ENCODE data around the gene TSHZ2.

GRCh38 chr20:52926505-52926904, 45.7 kb upstream of the TSHZ2 start:
- TF ChIP-seq, protein P1, sequence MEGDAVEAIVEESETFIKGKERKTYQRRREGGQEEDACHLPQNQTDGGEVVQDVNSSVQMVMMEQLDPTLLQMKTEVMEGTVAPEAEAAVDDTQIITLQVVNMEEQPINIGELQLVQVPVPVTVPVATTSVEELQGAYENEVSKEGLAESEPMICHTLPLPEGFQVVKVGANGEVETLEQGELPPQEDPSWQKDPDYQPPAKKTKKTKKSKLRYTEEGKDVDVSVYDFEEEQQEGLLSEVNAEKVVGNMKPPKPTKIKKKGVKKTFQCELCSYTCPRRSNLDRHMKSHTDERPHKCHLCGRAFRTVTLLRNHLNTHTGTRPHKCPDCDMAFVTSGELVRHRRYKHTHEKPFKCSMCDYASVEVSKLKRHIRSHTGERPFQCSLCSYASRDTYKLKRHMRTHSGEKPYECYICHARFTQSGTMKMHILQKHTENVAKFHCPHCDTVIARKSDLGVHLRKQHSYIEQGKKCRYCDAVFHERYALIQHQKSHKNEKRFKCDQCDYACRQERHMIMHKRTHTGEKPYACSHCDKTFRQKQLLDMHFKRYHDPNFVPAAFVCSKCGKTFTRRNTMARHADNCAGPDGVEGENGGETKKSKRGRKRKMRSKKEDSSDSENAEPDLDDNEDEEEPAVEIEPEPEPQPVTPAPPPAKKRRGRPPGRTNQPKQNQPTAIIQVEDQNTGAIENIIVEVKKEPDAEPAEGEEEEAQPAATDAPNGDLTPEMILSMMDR (IDR thresholded peaks at IDR 0.05; ENCODE audit: poor library complexity, severe bottlenecking) = no peak
- TF ChIP-seq EZH2 (IDR thresholded peaks at IDR 0.05; ENCODE audit: borderline replicate concordance, insufficient read depth, low read length, poor library complexity, severe bottlenecking) (no peak), TAF1 (IDR thresholded peaks at IDR 0.05; ENCODE audit: low read depth) (no peak)
